ENCODE results near the gene ATCAY. TPM values are rescaled to one million over a fixed set of nuclear protein-coding genes. Genes with fewer than 3 reads are reported as not detected.
A peak's percentile ranks its signal among the peaks of the same experiment; 100 is the strongest.

Gene ATCAY
- total and polyA plus RNA-seq, 2 of the 13 experiments (the other 11 are each of a cell fraction or from before 2014, with no cell fraction given): not detected

DNA sequence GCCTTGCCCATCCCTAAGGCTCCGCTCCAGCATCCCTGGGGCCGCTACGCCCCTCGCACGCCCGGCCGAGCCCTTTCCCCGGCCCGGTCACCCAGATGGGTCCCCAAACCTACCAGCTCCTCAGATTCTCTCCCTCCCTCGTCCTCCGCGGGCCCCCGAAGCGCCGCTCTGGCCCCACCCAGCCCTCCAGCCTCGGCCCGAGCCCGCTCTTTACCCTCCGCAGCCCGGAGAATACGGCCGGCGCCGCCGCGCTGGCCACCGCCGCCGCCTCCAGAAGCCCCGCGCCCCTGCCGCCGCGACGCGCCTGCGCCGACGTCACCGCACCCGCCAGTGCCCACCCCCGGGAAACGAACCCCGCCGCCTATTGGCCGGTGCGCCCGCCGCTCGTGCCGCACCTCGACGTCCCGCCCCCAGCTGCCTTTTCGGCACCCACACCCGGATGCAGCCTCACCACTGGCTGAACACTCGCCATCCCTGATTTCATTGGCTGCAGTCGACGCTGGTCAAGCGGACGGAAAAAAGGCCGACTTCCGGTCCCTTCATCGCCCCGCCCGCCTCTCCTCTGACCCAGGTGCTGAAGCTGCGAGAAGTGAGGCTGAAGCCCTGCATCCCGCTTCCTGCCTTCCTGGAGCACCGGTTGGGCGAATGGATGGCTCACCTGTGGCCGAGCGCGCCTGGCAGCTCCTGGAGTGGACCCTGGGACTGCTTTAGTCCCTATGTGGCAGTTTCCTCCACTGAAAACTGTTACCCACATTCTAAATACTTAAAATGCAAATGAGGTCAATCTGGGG lies 90.5 kb downstream of the ATCAY start, which contains the start of gene DAPK3 (continued):
- TF ChIP-seq ZNF547 (CRISPR knock-in tag; IDR thresholded peaks at IDR 0.05) (no peak), ZC3H4 (CRISPR knock-in tag; IDR thresholded peaks at IDR 0.05; ENCODE audit: borderline replicate concordance) (no peak), AGO1 (IDR thresholded peaks at IDR 0.05; ENCODE audit: low read depth, low read length, poor library complexity, severe bottlenecking) (peak; percentile 97), RFX1 (IDR thresholded peaks at IDR 0.05) (no peak), ZNF556 (CRISPR knock-in tag; IDR thresholded peaks at IDR 0.05; ENCODE audit: borderline replicate concordance) (no peak; the same call in 1 of the 2 replicates), NCOA1 (CRISPR knock-in tag; IDR thresholded peaks at IDR 0.05) (no peak), SPEN (CRISPR knock-in tag; IDR thresholded peaks at IDR 0.05; ENCODE audit: low read depth) (peak; percentile 88), NFE2L1 (CRISPR knock-in tag; IDR thresholded peaks at IDR 0.05; ENCODE audit: borderline replicate concordance) (no peak), JDP2 (CRISPR knock-in tag; IDR thresholded peaks at IDR 0.05; ENCODE audit: borderline replicate concordance) (no peak), NFATC3 (CRISPR knock-in tag; IDR thresholded peaks at IDR 0.05) (no peak), AGO2 (optimal IDR thresholded peaks at IDR 0.05; ENCODE audit: low read depth, low read length) (peak; percentile 96), SP5 (CRISPR knock-in tag; IDR thresholded peaks at IDR 0.05; ENCODE audit: borderline replicate concordance, low read depth) (peak; percentile 25; the same call in 1 of the 2 replicates), MZF1 (CRISPR knock-in tag; IDR thresholded peaks at IDR 0.05; ENCODE audit: borderline replicate concordance) (no peak), TEAD2 (CRISPR knock-in tag; IDR thresholded peaks at IDR 0.05) (no peak)
- TF ChIP-seq, protein P1, sequence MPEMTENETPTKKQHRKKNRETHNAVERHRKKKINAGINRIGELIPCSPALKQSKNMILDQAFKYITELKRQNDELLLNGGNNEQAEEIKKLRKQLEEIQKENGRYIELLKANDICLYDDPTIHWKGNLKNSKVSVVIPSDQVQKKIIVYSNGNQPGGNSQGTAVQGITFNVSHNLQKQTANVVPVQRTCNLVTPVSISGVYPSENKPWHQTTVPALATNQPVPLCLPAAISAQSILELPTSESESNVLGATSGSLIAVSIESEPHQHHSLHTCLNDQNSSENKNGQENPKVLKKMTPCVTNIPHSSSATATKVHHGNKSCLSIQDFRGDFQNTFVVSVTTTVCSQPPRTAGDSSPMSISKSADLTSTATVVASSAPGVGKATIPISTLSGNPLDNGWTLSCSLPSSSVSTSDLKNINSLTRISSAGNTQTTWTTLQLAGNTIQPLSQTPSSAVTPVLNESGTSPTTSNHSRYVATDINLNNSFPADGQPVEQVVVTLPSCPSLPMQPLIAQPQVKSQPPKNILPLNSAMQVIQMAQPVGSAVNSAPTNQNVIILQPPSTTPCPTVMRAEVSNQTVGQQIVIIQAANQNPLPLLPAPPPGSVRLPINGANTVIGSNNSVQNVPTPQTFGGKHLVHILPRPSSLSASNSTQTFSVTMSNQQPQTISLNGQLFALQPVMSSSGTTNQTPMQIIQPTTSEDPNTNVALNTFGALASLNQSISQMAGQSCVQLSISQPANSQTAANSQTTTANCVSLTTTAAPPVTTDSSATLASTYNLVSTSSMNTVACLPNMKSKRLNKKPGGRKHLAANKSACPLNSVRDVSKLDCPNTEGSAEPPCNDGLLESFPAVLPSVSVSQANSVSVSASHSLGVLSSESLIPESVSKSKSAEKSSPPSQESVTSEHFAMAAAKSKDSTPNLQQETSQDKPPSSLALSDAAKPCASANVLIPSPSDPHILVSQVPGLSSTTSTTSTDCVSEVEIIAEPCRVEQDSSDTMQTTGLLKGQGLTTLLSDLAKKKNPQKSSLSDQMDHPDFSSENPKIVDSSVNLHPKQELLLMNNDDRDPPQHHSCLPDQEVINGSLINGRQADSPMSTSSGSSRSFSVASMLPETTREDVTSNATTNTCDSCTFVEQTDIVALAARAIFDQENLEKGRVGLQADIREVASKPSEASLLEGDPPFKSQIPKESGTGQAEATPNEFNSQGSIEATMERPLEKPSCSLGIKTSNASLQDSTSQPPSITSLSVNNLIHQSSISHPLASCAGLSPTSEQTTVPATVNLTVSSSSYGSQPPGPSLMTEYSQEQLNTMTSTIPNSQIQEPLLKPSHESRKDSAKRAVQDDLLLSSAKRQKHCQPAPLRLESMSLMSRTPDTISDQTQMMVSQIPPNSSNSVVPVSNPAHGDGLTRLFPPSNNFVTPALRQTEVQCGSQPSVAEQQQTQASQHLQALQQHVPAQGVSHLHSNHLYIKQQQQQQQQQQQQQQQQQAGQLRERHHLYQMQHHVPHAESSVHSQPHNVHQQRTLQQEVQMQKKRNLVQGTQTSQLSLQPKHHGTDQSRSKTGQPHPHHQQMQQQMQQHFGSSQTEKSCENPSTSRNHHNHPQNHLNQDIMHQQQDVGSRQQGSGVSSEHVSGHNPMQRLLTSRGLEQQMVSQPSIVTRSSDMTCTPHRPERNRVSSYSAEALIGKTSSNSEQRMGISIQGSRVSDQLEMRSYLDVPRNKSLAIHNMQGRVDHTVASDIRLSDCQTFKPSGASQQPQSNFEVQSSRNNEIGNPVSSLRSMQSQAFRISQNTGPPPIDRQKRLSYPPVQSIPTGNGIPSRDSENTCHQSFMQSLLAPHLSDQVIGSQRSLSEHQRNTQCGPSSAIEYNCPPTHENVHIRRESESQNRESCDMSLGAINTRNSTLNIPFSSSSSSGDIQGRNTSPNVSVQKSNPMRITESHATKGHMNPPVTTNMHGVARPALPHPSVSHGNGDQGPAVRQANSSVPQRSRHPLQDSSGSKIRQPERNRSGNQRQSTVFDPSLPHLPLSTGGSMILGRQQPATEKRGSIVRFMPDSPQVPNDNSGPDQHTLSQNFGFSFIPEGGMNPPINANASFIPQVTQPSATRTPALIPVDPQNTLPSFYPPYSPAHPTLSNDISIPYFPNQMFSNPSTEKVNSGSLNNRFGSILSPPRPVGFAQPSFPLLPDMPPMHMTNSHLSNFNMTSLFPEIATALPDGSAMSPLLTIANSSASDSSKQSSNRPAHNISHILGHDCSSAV (CRISPR knock-in tag; IDR thresholded peaks at IDR 0.05; ENCODE audit: borderline replicate concordance): no peak
- TF ChIP-seq, protein P2, sequence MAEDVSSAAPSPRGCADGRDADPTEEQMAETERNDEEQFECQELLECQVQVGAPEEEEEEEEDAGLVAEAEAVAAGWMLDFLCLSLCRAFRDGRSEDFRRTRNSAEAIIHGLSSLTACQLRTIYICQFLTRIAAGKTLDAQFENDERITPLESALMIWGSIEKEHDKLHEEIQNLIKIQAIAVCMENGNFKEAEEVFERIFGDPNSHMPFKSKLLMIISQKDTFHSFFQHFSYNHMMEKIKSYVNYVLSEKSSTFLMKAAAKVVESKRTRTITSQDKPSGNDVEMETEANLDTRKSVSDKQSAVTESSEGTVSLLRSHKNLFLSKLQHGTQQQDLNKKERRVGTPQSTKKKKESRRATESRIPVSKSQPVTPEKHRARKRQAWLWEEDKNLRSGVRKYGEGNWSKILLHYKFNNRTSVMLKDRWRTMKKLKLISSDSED (CRISPR knock-in tag; IDR thresholded peaks at IDR 0.05): no peak
- TF ChIP-seq, protein P3, sequence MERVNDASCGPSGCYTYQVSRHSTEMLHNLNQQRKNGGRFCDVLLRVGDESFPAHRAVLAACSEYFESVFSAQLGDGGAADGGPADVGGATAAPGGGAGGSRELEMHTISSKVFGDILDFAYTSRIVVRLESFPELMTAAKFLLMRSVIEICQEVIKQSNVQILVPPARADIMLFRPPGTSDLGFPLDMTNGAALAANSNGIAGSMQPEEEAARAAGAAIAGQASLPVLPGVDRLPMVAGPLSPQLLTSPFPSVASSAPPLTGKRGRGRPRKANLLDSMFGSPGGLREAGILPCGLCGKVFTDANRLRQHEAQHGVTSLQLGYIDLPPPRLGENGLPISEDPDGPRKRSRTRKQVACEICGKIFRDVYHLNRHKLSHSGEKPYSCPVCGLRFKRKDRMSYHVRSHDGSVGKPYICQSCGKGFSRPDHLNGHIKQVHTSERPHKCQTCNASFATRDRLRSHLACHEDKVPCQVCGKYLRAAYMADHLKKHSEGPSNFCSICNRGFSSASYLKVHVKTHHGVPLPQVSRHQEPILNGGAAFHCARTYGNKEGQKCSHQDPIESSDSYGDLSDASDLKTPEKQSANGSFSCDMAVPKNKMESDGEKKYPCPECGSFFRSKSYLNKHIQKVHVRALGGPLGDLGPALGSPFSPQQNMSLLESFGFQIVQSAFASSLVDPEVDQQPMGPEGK (CRISPR knock-in tag; IDR thresholded peaks at IDR 0.05): peak; percentile 26; the same call in 1 of the 2 replicates
